ENCODE measurements around the gene NR3C2.

DNA sequence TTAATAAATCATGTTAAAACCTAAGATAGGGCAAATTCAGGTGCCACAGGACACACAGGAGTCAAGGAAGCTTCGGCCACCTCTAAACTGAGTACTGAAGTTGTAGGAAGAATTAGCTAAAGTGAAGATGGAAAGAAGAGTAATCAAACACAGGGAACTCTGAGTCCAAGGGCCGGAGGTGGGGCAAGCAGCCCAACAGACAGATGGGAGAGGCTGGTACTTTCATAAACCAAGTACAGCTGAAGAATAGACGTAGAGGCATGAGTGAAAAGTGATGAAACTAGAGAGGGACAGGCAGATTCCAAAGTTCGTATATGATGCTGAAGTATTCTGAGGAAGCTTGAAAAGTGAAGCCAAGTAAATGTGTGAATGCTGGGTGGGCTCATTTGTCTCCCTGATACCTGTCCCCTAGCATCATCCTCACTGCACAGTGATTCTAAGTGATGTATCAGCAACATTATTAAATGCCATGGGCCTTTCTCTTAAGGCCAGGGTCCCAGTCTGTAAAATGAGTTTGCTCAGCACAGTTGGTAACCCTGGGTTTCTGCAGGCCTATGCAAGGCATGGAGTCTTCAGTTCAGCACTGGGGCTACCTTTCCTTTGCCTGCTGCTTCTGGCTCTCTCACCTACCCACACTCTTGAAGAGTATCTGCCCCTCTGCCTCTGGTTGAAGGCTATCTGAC lies 203.3 kb downstream of the NR3C2 start:
- TF ChIP-seq, protein P1, sequence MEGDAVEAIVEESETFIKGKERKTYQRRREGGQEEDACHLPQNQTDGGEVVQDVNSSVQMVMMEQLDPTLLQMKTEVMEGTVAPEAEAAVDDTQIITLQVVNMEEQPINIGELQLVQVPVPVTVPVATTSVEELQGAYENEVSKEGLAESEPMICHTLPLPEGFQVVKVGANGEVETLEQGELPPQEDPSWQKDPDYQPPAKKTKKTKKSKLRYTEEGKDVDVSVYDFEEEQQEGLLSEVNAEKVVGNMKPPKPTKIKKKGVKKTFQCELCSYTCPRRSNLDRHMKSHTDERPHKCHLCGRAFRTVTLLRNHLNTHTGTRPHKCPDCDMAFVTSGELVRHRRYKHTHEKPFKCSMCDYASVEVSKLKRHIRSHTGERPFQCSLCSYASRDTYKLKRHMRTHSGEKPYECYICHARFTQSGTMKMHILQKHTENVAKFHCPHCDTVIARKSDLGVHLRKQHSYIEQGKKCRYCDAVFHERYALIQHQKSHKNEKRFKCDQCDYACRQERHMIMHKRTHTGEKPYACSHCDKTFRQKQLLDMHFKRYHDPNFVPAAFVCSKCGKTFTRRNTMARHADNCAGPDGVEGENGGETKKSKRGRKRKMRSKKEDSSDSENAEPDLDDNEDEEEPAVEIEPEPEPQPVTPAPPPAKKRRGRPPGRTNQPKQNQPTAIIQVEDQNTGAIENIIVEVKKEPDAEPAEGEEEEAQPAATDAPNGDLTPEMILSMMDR (IDR thresholded peaks at IDR 0.05) = no peak
- TF ChIP-seq POLR2A (IDR thresholded peaks at IDR 0.05) = no peak

Data from tibial nerve (tissue), 3 donors.